ENCODE results near the gene RHBDL2.
A peak's percentile ranks its signal among the peaks of the same experiment; 100 is the strongest.
"Not testable (repeated sequence)": the region's sequence is repeated elsewhere in the genome, so short reads cannot be mapped to it uniquely, and the experiment has no call there.

Gene RHBDL2

DNA sequence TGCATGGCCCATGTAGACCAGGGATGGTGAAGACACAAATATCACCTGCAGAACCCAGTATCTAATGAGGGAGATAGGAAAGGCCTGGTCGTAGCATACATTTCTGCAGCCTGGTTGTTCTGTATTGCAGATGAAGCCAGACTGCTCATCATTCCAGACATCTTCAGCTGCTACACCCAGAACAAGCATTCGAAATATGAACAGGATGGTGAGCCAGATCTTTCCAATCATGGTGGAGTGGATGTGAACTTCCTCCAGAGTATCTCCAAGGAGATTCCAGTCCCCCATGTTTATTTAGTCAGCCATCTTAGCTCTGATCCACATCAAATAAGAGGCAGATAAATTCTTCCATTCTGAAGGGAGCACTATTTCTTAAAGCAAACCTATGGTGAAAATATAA is 65.8 kb downstream of the RHBDL2 start:
- no peak for DNase-seq (ENCODE audit: low read depth)

GRCh38 chr1:38873027-38873969 is 68.3 kb downstream of the RHBDL2 start, which contains the start of gene MYCBP:
Gene MYCBP (minus strand): TSS chr1:38873348. CDS start chr1:38873305, 43 bp downstream.
- peak; percentile 87 for DNase-seq (ENCODE audit: low read depth)

DNA sequence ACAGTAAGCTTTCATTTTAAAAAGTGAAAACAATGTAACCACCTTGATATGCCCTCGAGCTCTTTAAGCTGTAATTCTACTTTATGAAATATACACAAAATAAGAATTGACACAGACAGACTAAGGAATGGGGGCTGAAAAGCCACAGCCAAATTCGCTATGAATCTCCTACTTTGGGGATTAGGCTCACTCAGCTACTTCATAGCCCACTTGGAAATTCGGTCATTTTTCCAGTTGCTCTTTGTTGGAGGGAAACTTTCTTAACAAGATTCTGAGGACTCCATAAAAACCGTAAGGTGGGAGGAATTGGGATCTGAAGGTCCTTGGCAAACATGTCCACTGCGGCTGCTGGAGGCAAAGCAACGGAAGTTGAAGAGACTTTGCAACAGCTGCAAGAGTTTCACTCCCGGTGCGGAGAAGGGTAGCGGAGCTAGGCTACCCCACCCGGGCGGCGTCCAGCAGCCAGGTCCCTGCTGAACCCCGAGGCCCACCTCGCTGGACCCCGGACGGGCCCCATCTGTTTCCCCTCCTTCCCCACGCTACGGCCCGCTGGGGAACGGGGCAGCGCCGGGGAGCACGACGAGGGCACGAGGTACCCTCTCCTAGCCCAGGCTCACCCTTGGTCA is 69.1 kb downstream of the RHBDL2 start:
- no peak for DNase-seq (ENCODE audit: low read depth)

DNA sequence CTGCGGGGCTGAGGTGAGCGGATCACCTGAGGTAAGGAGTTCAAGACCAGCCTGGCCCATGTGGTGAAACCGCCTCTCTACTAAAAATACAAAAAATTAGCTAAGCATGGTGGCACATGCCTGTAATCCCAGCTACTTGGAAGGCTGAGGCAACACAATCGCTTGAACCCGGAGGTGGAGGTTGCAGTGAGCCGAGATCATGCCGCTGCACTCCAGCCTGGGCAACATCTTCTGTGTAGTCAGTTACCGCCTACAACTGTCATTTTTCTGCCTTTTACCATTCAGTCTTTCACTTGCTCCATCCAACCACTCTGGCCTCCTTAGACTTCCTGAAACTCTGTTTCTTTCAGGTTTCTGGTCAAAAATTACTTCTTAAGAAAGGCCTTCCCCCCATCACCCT is 70.6 kb downstream of the RHBDL2 start:
- no peak for DNase-seq (ENCODE audit: low read depth)

- no peak for DNase-seq (ENCODE audit: low read depth)
These were observed 74.4 kb downstream of the RHBDL2 start for GRCh38 chr1:38867208-38867607.

- DNase-seq (ENCODE audit: low read depth) = no peak
These were observed 76.4 kb downstream of the RHBDL2 start for GRCh38 chr1:38865112-38865715.

DNA sequence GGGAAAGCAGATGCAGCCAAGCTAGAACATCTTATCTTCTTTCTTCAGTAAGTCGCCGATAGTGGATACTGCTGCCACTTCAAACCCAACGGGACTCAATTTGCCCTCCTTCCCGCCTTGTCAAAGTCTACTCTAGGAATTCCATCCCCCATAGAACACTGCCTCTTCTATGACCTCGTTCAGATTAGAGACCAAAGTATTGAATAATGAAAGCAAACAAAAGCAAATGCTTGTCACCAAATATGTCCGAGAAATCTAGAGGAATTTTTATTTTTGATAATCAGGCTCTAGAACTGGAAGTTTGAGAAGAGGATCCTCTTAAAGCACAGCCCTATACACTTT is 81.2 kb downstream of the RHBDL2 start:
- DNase-seq (ENCODE audit: low read depth) = no peak

DNA sequence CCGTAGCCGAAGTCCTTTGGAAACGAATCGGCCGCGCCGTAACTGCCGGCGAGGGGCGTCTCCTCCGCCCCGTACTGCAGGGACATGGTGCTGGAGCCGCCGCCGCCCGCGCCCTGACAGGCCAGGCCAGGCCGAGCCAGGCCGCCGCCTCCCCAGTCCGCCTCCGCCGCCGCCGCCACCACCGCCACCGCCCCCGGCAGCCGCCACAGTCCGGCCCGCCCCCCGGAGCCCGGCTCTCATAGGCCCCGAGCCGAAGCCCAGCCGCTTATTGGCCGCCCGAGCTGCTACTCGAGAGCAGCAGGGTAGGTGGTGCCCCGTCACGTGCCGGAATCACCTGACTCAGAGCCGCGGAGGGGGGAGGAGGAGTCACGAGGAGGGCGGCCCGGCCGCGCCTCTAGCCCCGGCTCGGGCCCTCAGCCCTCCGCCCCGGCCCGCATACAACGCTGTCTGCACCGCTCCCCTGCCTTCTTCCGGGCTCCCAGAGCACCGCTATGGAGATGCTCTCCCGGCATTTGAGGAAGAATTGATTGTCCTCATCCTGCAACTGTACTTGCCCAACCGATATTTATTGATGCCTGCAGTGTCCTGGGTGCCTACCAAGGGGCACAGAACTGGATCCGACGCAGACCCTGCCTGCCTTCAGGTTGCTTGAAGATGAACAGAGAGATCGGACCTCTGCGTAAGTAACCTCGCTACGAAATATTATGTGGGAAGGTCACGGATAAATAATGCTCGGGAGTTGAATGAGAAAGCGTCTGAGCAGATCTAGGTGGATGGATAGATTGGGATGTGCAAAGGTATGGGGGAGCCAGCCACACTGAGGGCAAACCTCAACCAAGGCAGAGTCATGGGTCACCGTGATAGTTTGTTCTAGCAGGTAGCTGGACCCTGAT is 81.8 kb downstream of the RHBDL2 start, which contains the start of gene RRAGC:
Gene RRAGC (minus strand): TSS at position 212 of the 893 bp plus-strand sequence. CDS start 126 bp downstream, at position 86.
- DNase-seq (ENCODE audit: low read depth) = peak; percentile 98

DNA sequence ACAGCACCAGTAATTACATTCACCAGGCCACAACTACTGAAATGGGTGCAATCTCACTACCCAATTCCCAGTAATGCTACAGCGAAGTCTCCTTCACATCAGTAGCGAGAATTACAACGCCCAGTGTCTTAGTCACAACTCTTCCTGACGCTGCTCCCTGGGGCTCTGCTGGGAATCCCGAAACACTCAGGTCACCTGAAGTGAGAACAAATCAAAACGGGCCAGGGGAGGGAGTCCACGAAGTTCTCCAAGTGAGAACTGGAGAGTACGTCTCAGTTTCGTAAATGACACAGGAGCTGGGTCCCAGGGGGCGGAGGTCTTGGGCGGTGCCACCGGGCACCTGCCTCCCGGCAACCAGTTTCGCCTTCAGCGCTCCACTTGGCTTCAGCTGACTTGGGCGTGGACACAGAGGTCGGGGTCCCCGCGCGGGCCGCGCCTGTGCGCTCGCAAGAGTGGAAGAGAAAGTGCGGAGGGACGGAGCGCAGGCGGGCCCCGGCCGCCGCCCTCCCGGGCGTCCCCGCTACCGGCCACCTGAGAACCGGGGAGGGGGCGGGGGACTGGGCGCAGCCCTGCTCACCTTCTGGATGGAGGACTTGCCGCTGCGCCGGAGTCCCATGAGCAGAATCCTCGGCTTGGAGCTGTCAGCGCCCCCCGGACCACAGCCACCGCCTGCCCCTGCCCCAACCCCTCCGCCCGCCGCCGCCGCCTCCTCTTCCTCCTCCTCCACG is 82.6 kb downstream of the RHBDL2 start:
- peak; percentile 45 for DNase-seq (ENCODE audit: low read depth)

GRCh38 chr1:38852780-38853179 is 88.8 kb downstream of the RHBDL2 start:
- DNase-seq (ENCODE audit: low read depth) = no peak

- no peak for DNase-seq (ENCODE audit: low read depth)
These were observed 93.6 kb downstream of the RHBDL2 start for GRCh38 chr1:38848071-38848470.

DNA sequence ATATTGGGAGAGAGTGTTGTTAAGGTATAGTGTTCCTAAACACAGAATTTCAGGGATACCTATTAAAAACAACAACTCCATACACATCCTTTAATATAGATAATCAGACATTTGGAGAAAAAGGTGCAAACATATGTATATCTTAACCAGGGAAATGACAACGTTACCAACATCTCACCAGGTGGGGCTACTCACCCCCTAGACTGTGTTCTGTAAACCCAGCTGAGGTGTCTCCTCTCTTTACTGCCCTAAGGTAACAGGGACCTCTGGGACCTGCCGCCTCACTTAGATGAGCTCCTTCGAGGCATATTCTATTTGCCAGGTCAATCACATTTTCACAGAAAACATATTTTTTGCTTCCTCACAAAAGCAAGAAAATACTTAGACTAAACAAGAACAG is 95.4 kb downstream of the RHBDL2 start:
- DNase-seq (ENCODE audit: low read depth) = no peak

- DNase-seq (ENCODE audit: low read depth) = not testable (repeated sequence)
These were observed 96.5 kb downstream of the RHBDL2 start for GRCh38 chr1:38845088-38845487.

GRCh38 chr1:38840281-38840680 is 101.3 kb downstream of the RHBDL2 start:
- no peak for DNase-seq (ENCODE audit: low read depth)

- DNase-seq (ENCODE audit: low read depth) = no peak
These were observed 102.3 kb downstream of the RHBDL2 start for GRCh38 chr1:38839363-38839762.

DNA sequence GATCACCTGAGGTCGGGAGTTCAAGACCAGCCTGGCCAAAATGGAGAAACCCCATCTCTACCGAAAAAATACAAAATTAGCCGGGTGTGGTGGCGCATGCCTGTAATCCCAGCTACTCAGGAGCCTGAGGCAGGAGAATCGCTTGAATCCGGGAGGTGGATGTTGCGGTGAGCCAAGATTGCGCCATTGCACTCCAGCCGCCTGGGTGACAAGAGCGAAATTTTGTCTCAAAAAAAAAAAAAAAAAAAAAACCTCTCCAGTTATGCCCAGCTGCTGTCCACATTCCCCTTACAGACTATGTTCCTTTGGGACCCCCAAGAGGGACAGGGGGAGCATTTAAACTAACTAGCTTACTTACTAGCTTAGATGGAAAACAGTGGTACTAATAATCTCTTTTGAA is 105.3 kb downstream of the RHBDL2 start:
- not testable (repeated sequence) for DNase-seq (ENCODE audit: low read depth)

Data from GM04504 (cell line).